SK-N-MC (cell line): ENCODE measurements around the gene NUAK1.
"Not testable (repeated sequence)": the region's sequence is repeated elsewhere in the genome, so short reads cannot be mapped to it uniquely, and the experiment has no call there.

ENCODE experiments used
- DNase-seq: peaks from one replicate; pipeline ENCODE4 v3.0.0-alpha.2; 2011; ENCODE audit warnings: low read depth, low spot score
- H3K27ac ChIP-seq: fragments of 200-600 bp; sonication (generic); 2 replicates; pipeline ENCODE4 v1.5.1; 2016; ENCODE audit warnings: mixed run types
- H3K36me3 ChIP-seq: fragments of 200-600 bp; sonication (generic); 2 replicates; pipeline ENCODE4 v1.6.1; 2017; ENCODE audit warnings: antibody characterized with exemption, low read length, mixed read lengths; ENCODE audit not compliant: insufficient read depth
- H3K4me3 ChIP-seq: fragments of 200-600 bp; sonication (generic); 2 replicates; pipeline ENCODE4 v1.5.1; 2016
- H3K9ac ChIP-seq: fragments of 200-600 bp; sonication (generic); 2 replicates; pipeline ENCODE4 v1.8.0; 2017; ENCODE audit warnings: mixed run types, mixed read lengths; ENCODE audit not compliant: insufficient read length
- H3K9me3 ChIP-seq: fragments of 200-600 bp; sonication (generic); 2 replicates; pipeline ENCODE4 v1.6.1; 2017; ENCODE audit warnings: low read depth, mild to moderate bottlenecking, antibody characterized with exemption, low read length, moderate library complexity, mixed read lengths
- EZH2 ChIP-seq: fragments of 200-600 bp; sonication (generic); IDR thresholded peaks from one replicate; pipeline ENCODE4 v1.6.1; 2017; ENCODE audit warnings: antibody characterized with exemption
- FOXP2 ChIP-seq: optimal IDR thresholded peaks from 2 replicates; pipeline ENCODE3; 2011; ENCODE audit warnings: mild to moderate bottlenecking, moderate library complexity; ENCODE audit not compliant: insufficient read depth; ENCODE audit errors: extremely low read length, control extremely low read depth
- POLR2AphosphoS5 ChIP-seq: IDR thresholded peaks from 2 replicates; pipeline ENCODE4 v1.6.1; 2012; ENCODE audit warnings: mild to moderate bottlenecking, low read depth, low read length, borderline replicate concordance

NUAK1 gene

GRCh38 chr12:106142591-106143261 is 4.0 kb upstream of the NUAK1 start:
- H3K27ac ChIP-seq, result no peak overlapping the region
- H3K9me3 ChIP-seq, result no peaks in the 10 kb centered on the region
- no peak overlapping the region for H3K4me3 ChIP-seq
- H3K36me3 ChIP-seq, result no peaks in the 10 kb centered on the region
- DNase-seq, result no peak
- no peak for TF ChIP-seq POLR2AphosphoS5
- no peak for TF ChIP-seq EZH2
- no peak for TF ChIP-seq FOXP2
- H3K9ac ChIP-seq, result no peak overlapping the region

DNA sequence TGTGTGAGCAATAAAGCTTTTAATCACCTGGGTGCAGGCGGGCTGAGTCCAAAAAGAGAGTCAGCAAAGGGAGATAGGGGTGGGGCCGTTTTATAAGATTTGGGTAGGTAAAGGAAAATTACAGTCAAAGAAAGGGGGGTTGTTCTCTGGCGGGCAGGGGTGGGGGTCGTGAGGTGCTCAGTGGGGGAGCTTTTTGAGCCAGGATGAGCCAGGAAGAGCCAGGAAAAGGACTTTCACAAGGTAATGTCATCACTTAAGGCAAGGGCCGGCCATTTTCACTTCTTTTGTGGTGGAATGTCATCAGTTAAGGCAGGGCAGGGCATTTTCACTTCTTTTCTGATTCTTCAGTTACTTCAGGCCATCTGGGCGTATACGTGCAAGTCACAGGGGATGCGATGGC is 3.2 kb upstream of the NUAK1 start:
- H3K4me3 ChIP-seq, H3K36me3 ChIP-seq, DNase-seq, H3K27ac ChIP-seq, H3K9me3 ChIP-seq, H3K9ac ChIP-seq: not testable (repeated sequence)

DNA sequence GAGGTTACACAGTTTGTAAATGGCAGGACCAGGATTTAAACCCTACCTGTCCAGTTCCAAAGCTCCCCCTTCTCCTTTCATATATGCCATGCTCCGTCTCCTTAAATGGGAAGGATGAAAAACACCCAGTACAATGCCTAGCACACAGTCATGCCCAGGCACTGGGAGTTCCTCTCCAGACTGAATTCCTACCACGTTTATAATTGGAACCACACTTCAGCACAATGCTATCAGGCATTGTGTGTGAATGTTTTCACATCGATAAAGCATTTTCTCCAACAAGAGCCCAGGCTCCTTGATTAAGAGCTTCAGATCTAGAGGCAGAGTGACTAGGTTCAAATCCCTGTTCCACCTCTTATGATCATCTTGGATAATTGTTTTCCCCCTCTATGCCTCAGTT is 2.7 kb upstream of the NUAK1 start:
- Histone ChIP-seq H3K27ac (no peak overlapping the region), H3K4me3 (no peak overlapping the region), H3K9ac (no peak overlapping the region), H3K36me3 (no peaks in the 10 kb centered on the region), H3K9me3 (no peaks in the 10 kb centered on the region)
- no peak for TF ChIP-seq POLR2AphosphoS5
- no peak for TF ChIP-seq FOXP2
- no peak for TF ChIP-seq EZH2
- DNase-seq, result no peak

GRCh38 chr12:106141003-106141402 is 2.2 kb upstream of the NUAK1 start:
- H3K4me3 ChIP-seq, result no peak overlapping the region
- no peak for DNase-seq
- H3K9ac ChIP-seq, result no peak overlapping the region
- H3K36me3 ChIP-seq, result no peaks in the 10 kb centered on the region
- TF ChIP-seq FOXP2, result no peak
- no peak for TF ChIP-seq EZH2
- TF ChIP-seq POLR2AphosphoS5, result no peak
- H3K27ac ChIP-seq, result no peak overlapping the region
- H3K9me3 ChIP-seq, result no peaks in the 10 kb centered on the region

- no peak overlapping the region for H3K4me3 ChIP-seq
- H3K9ac ChIP-seq, result no peak overlapping the region
- TF ChIP-seq FOXP2, result no peak
- TF ChIP-seq POLR2AphosphoS5, result no peak
- no peak for TF ChIP-seq EZH2
- no peaks in the 10 kb centered on the region for H3K9me3 ChIP-seq
- H3K36me3 ChIP-seq, result no peaks in the 10 kb centered on the region
- DNase-seq, result no peak
- H3K27ac ChIP-seq, result no peak overlapping the region
Observed at GRCh38 chr12:106140223-106140986, 1.7 kb upstream of the NUAK1 start.

- H3K4me3 ChIP-seq, result peak overlapping the region; percentile 84
- no peak for DNase-seq
- TF ChIP-seq POLR2AphosphoS5, result no peak
- no peak for TF ChIP-seq EZH2
- peak overlapping the region; percentile 73 for H3K9ac ChIP-seq
- H3K36me3 ChIP-seq, result no peaks in the 10 kb centered on the region
- no peaks in the 10 kb centered on the region for H3K9me3 ChIP-seq
- H3K27ac ChIP-seq, result no peak overlapping the region
Observed at GRCh38 chr12:106139422-106140171, 843 bp upstream of the NUAK1 start.

- Histone ChIP-seq H3K9ac (no peak overlapping the region), H3K9me3 (no peaks in the 10 kb centered on the region), H3K36me3 (no peaks in the 10 kb centered on the region), H3K4me3 (peak overlapping the region; percentile 84), H3K27ac (no peak overlapping the region)
- no peak for DNase-seq
- TF ChIP-seq EZH2, result no peak
- no peak for TF ChIP-seq POLR2AphosphoS5
- TF ChIP-seq FOXP2, result no peak
Observed at GRCh38 chr12:106138357-106138632, 459 bp downstream of the NUAK1 start.

DNA sequence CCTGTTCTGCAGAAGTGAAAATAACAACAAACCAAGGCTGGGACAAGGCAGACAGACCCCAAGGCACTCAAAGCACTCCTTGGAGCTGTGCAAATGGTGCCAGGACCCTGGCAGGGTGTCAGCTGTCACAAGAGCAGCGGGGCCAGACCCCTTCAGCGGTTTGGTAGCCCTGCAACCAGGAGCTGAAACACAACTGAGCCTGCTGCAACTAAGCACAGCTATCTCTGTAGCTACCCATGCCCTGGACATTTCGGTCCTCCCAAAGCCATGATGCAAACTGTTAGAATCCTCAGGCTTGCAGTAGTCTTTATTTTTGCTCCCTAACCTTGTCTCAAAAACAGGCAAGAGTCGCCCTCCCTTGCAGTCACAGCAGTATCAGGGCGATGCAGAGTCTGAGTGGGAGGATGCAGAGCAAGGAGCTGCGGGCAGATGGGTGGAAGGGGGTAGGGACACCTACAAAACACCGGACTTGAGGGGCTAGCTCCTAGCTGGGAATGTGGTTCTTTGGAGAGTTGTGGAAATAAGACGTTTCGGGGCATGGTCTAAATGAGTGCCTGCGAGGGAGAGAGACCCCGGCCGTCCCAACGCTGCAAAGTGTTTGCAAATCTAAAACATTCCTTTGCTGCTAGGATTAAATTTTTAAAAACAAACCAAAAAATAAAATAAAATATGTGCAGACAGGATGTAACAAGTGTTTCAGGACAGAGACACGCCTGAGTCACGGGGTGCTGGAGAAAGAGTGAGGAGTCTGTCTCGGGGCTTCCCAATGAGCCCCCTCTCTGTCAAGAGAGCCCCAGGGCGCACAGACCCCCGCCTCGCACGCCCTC is 1.0 kb downstream of the NUAK1 start:
- no peaks in the 10 kb centered on the region for H3K9me3 ChIP-seq
- no peaks in the 10 kb centered on the region for H3K36me3 ChIP-seq
- TF ChIP-seq POLR2AphosphoS5 (no peak), EZH2 (no peak), FOXP2 (no peak)
- no peak for DNase-seq
- peak overlapping the region; percentile 84 for H3K4me3 ChIP-seq
- no peak overlapping the region for H3K27ac ChIP-seq
- no peak overlapping the region for H3K9ac ChIP-seq
